IMR-90 (cell line): Measurements from ENCODE around the gene SLC1A5. TPM values are rescaled to one million over a fixed set of nuclear protein-coding genes. Genes with fewer than 3 reads are reported as not detected.

Experiments
- ATAC-seq: fragments of 200-7000 bp; cut with Tn5 transposase; 2 replicates; pipeline ENCODE4 v1.9.1; 2020; ENCODE audit warnings: low read depth, mild to moderate bottlenecking, moderate library complexity
- BruUV-seq: library from RNA; stranded (reverse); fragments of 400-500 nt; replicated peaks from 2 replicates; lab custom pipeline; 2021; lab: Mats Ljungman, UMichigan
- CTCF ChIA-PET: fragments of 300-600 bp; formaldehyde crosslinking; extraction: SDS; loops from one replicate; lab custom pipeline; 2021; ENCODE audit warnings: antibody characterized with exemption; lab: Yijun Ruan, JAX
- POLR2A ChIA-PET: fragments of 300-600 bp; sonication (Branson Sonifier 250); formaldehyde crosslinking; loops from one replicate; lab custom pipeline; 2022; ENCODE audit warnings: antibody characterized with exemption; ENCODE audit not compliant: unreplicated experiment; lab: Charles Lee
- DNase-seq: peaks from one replicate; pipeline ENCODE4 v3.0.0; 2013
- H2AFZ ChIP-seq: replicated peaks from 2 replicates; pipeline ENCODE3; 2013; ENCODE audit warnings: low read length, mild to moderate bottlenecking; ENCODE audit not compliant: poor library complexity
- H2AK5ac ChIP-seq: 2 replicates; pipeline ENCODE4 v1.6.1; 2013; ENCODE audit warnings: low read depth, low read length, inconsistent platforms
- H2AK9ac ChIP-seq: replicated peaks from 2 replicates; pipeline ENCODE3; 2013; ENCODE audit warnings: mild to moderate bottlenecking, low read depth, low read length, moderate library complexity; ENCODE audit not compliant: poor library complexity
- H2BK120ac ChIP-seq: 2 replicates; pipeline ENCODE4 v1.6.1; 2013; ENCODE audit warnings: low read depth, low read length, inconsistent platforms
- H2BK15ac ChIP-seq: 3 replicates; pipeline ENCODE4 v1.6.1; 2013; ENCODE audit warnings: low read depth, low read length, inconsistent platforms
- H2BK20ac ChIP-seq: 2 replicates; pipeline ENCODE4 v1.6.1; 2013; ENCODE audit warnings: low read depth, mild to moderate bottlenecking, inconsistent platforms, low read length, moderate library complexity
- H2BK5ac ChIP-seq: 2 replicates; pipeline ENCODE4 v1.6.1; 2013; ENCODE audit warnings: mild to moderate bottlenecking, low read depth, low read length, inconsistent platforms; ENCODE audit not compliant: poor library complexity, severe bottlenecking
- H3K14ac ChIP-seq: replicated peaks from 2 replicates; pipeline ENCODE4 v1.6.1; 2013; ENCODE audit warnings: low read depth, low read length, inconsistent platforms
- H3K18ac ChIP-seq: 2 replicates; pipeline ENCODE4 v1.6.1; 2013; ENCODE audit warnings: low read depth, low read length, control low read depth
- H3K23ac ChIP-seq: 2 replicates; pipeline ENCODE4 v1.6.1; 2013; ENCODE audit warnings: low read depth, low read length, inconsistent platforms
- H3K27ac ChIP-seq: 2 replicates; pipeline ENCODE4 v1.5.1; 2013; ENCODE audit warnings: mild to moderate bottlenecking, control low read depth, low read length; ENCODE audit not compliant: insufficient read depth
- H3K27me3 ChIP-seq: 2 replicates; pipeline ENCODE4 v1.6.1; 2013; ENCODE audit warnings: low read length; ENCODE audit not compliant: control insufficient read depth, insufficient read depth
- H3K36me3 ChIP-seq: 2 replicates; pipeline ENCODE4 v1.6.1; 2013; ENCODE audit warnings: low read length, mixed read lengths; ENCODE audit not compliant: control insufficient read depth, insufficient read depth
- H3K4ac ChIP-seq: 2 replicates; pipeline ENCODE4 v1.6.1; 2013; ENCODE audit warnings: low read depth, low read length, inconsistent platforms
- H3K4me1 ChIP-seq: 2 replicates; pipeline ENCODE4 v1.6.1; 2013; ENCODE audit warnings: low read length, mixed read lengths; ENCODE audit not compliant: control insufficient read depth, insufficient read depth
- H3K4me2 ChIP-seq: 2 replicates; pipeline ENCODE4 v1.6.1; 2013; ENCODE audit warnings: low read depth, mild to moderate bottlenecking, control low read depth, low read length, moderate library complexity
- H3K4me3 ChIP-seq: 2 replicates; pipeline ENCODE4 v1.5.1; 2013; ENCODE audit warnings: low read depth, mild to moderate bottlenecking, control low read depth, low read length, moderate library complexity; ENCODE audit not compliant: insufficient read depth
- H3K56ac ChIP-seq: 2 replicates; pipeline ENCODE4 v1.6.1; 2013; ENCODE audit warnings: low read length, inconsistent platforms; ENCODE audit not compliant: insufficient read depth; ENCODE audit errors: extremely low read depth
- H3K79me1 ChIP-seq, 2 experiments: 2 replicates each; pipeline ENCODE4 v1.6.1; 2013; ENCODE audit warnings: low read length in 2 of 2, inconsistent platforms in 1 of 2, low read depth in 1 of 2
- H3K9ac ChIP-seq: 2 replicates; pipeline ENCODE4 v1.6.1; 2013; ENCODE audit warnings: low read depth, low read length, control low read depth
- H3K9me1 ChIP-seq: 2 replicates; pipeline ENCODE4 v1.6.1; 2013; ENCODE audit warnings: low read length, inconsistent platforms; ENCODE audit not compliant: insufficient read depth
- H3K9me3 ChIP-seq: 2 replicates; pipeline ENCODE4 v1.6.1; 2013; ENCODE audit warnings: low read length; ENCODE audit not compliant: control insufficient read depth, insufficient read depth
- H4K20me1 ChIP-seq: 2 replicates; pipeline ENCODE4 v1.6.1; 2013; ENCODE audit warnings: low read length, inconsistent platforms; ENCODE audit not compliant: insufficient read depth
- H4K5ac ChIP-seq: 2 replicates; pipeline ENCODE4 v1.6.1; 2013; ENCODE audit warnings: mild to moderate bottlenecking, low read depth, low read length, control low read depth
- H4K8ac ChIP-seq, 2 experiments: 2 replicates each; pipeline ENCODE4 v1.6.1; 2013; ENCODE audit warnings: low read depth in 2 of 2, low read length in 2 of 2, control low read depth in 1 of 2, inconsistent platforms in 1 of 2
- H4K91ac ChIP-seq: 2 replicates; pipeline ENCODE4 v1.6.1; 2013; ENCODE audit warnings: low read depth, low read length, inconsistent platforms; ENCODE audit not compliant: insufficient read depth
- FOS ChIP-seq: fragments of 150-350 bp; IDR thresholded peaks from 2 replicates; pipeline ENCODE4 v1.6.1; 2016; ENCODE audit warnings: low read depth, low read length
- WGBS, 2 experiments: methylation state at CpG; one replicate each; pipeline versions ENCODE4 v1.1.5 to v1.1.7; 2013; ENCODE audit warnings: missing lambda C conversion rate in 2 of 2; ENCODE audit not compliant: insufficient read length in 1 of 2; ENCODE audit errors: extremely low coverage in 2 of 2; 5-methylcytosine and 5-hydroxymethylcytosine counted together
- dilution Hi-C: fragments of 300-500 bp; cut with HindIII; formaldehyde crosslinking; loops from one replicate; pipeline ENCODE4 v1.14.3; 2018; ENCODE audit warnings: low sequenced_read_pairs; ENCODE audit not compliant: unreplicated experiment
- in situ Hi-C: fragments of 300-500 bp; cut with MboI; formaldehyde crosslinking; loops from 3 replicates; pipeline ENCODE4 v1.14.3; 2019; ENCODE audit warnings: low sequenced_read_pairs, inconsistent platforms, mixed read lengths
- intact Hi-C: fragments of 100-400 bp; cut with micrococcal nuclease; formaldehyde crosslinking; loops from 2 replicates; pipeline ENCODE4 v1.10.0; 2022
- polyA plus RNA-seq, 3 experiments: library from polyadenylated mRNA; depleted of rRNA; stranded (reverse); fragments of >200 nt; gene quantifications; 2 replicates each; pipeline ENCODE4 v1.2.3, GENCODE V29; 2012; ENCODE audit warnings: low replicate concordance in 1 of 3
- total RNA-seq: library from RNA; depleted of rRNA; stranded (reverse); fragments of >200 nt; gene quantifications from 2 replicates; pipeline ENCODE4 v1.2.3, GENCODE V29; 2012

The SLC1A5 gene
- total and polyA plus RNA-seq, 2 of the 4 experiments (the other 2 are of a cell fraction): 142 to 171 TPM

GRCh38 chr19:46818812-46819211 lies 30.4 kb upstream of the SLC1A5 start:
- Histone ChIP-seq H2AK5ac (no peak overlapping the region), H3K27me3 (no peaks in the 10 kb centered on the region), H2BK120ac (no peak overlapping the region), H4K5ac (no peak overlapping the region), H3K79me1 (no peaks in the 10 kb centered on the region), H3K9me1 (no peaks in the 10 kb centered on the region), H3K18ac (no peak overlapping the region), H4K91ac (no peak overlapping the region), H2BK15ac (no peak overlapping the region), H2AK9ac (no peak overlapping the region), H3K56ac (no peak overlapping the region), H4K20me1 (no peaks in the 10 kb centered on the region), H3K36me3 (no peaks in the 10 kb centered on the region), H3K9ac (no peak overlapping the region), H2BK20ac (no peak overlapping the region), H4K8ac (no peak overlapping the region), H3K4me3 (no peak overlapping the region), H3K4me2 (no peak overlapping the region), H3K27ac (no peak overlapping the region), H2AFZ (no peak overlapping the region), H3K14ac (no peak overlapping the region), H3K4me1 (peaks cover 2% of the 10 kb centered on the region), H3K23ac (no peak overlapping the region), H2BK5ac (no peak overlapping the region), H3K9me3 (no peaks in the 10 kb centered on the region), H3K4ac (no peak overlapping the region)
- no peak for TF ChIP-seq FOS
- CTCF ChIA-PET: no interaction called here
- BruUV-seq: no TSS peak
- in situ Hi-C loops (no loop called here), dilution Hi-C loops (no loop called here), intact Hi-C loops (no loop called here)
- WGBS, 2 experiments: 83% methylated on average over 1 of the region's 2 CpGs; no CpG with 5 or more reads in 1 of the 2 experiments
- peak; percentile 34 for ATAC-seq
- POLR2A ChIA-PET: no interaction called here
- peak; percentile 33 for DNase-seq
